ENCODE data around the gene CELA2A.

GRCh38 chr1:15407580-15407979 is 49.0 kb upstream of the CELA2A start:
- no peak for TF ChIP-seq CTCF (IDR thresholded peaks at IDR 0.05)
- no peak for TF ChIP-seq ZFX (IDR thresholded peaks at IDR 0.05; ENCODE audit: borderline replicate concordance)

Data from 22Rv1 (cell line).